K562 (cell line): Measurements from ENCODE around the gene TRAF7. TPM values are rescaled to one million over a fixed set of nuclear protein-coding genes. Genes with fewer than 3 reads are reported as not detected.
A peak's percentile ranks its signal among the peaks of the same experiment; 100 is the strongest.

Experiments
- GATAD2B ChIP-seq: fragments of 450-650 bp; IDR thresholded peaks from 2 replicates; pipeline ENCODE4 v1.6.1; 2017; ENCODE audit warnings: mild to moderate bottlenecking, borderline replicate concordance
- HDAC6 ChIP-seq: IDR thresholded peaks from 2 replicates; pipeline ENCODE4 v1.6.1; 2012; ENCODE audit warnings: low read depth, mild to moderate bottlenecking, control low read depth, inconsistent platforms, low read length, moderate library complexity
- ZNF76 ChIP-seq: fragments of 250-450 bp; sonication (Bioruptor Pico); IDR thresholded peaks from 2 replicates; pipeline ENCODE4 v1.4.0; 2020; ENCODE audit warnings: mild to moderate bottlenecking, moderate library complexity, borderline replicate concordance
- ZNF830 ChIP-seq: fragments of 250-450 bp; sonication (Bioruptor Pico); IDR thresholded peaks from 2 replicates; pipeline ENCODE4 v1.5.0; 2021; ENCODE audit warnings: mild to moderate bottlenecking
- polyA plus RNA-seq, 8 experiments: library from polyadenylated mRNA; depleted of rRNA in 4 of 8; stranded (reverse) in 5 of 8; unstranded in 3 of 8; fragments of >200 nt; fragmentation: Nextera tagmentation in 2 of 8; fragmentation: Illumina TruSeq in 1 of 8; extraction: Ambion mirVana in 2 of 8; extraction: Trizol in 1 of 8; gene quantifications; 2 replicates each; pipeline versions ENCODE4 v1.2.1 to v1.2.3, GENCODE V29; 2011 to 2014; ENCODE audit warnings: inconsistent platforms in 1 of 8, missing spikeins in 1 of 8
- total RNA-seq, 7 experiments: library from RNA; depleted of rRNA in 6 of 7; stranded (reverse); fragments of >200 nt in 6 of 7; fragmentation: Illumina TruSeq in 2 of 7; extraction: Trizol in 2 of 7; gene quantifications; 2 replicates each; pipeline versions ENCODE4 v1.2.1 to v1.2.3, GENCODE V29; 2011 to 2021; ENCODE audit warnings: low replicate concordance in 1 of 7
- TF ChIP-seq, protein P1 (sequence below): fragments of 250-450 bp; sonication (Bioruptor Pico); IDR thresholded peaks from 2 replicates; pipeline ENCODE4 v1.5.0; 2020; ENCODE audit warnings: mild to moderate bottlenecking
- TF ChIP-seq, protein P2 (sequence below): fragments of 450-650 bp; IDR thresholded peaks from 2 replicates; pipeline ENCODE4 v1.6.1; 2017; ENCODE audit warnings: antibody characterized with exemption, mild to moderate bottlenecking

Gene TRAF7
- total and polyA plus RNA-seq, 9 of the 15 experiments (the other 6 are each of a cell fraction or from before 2014, with no cell fraction given), result 1.1 to 113 (median 41.6) TPM

DNA sequence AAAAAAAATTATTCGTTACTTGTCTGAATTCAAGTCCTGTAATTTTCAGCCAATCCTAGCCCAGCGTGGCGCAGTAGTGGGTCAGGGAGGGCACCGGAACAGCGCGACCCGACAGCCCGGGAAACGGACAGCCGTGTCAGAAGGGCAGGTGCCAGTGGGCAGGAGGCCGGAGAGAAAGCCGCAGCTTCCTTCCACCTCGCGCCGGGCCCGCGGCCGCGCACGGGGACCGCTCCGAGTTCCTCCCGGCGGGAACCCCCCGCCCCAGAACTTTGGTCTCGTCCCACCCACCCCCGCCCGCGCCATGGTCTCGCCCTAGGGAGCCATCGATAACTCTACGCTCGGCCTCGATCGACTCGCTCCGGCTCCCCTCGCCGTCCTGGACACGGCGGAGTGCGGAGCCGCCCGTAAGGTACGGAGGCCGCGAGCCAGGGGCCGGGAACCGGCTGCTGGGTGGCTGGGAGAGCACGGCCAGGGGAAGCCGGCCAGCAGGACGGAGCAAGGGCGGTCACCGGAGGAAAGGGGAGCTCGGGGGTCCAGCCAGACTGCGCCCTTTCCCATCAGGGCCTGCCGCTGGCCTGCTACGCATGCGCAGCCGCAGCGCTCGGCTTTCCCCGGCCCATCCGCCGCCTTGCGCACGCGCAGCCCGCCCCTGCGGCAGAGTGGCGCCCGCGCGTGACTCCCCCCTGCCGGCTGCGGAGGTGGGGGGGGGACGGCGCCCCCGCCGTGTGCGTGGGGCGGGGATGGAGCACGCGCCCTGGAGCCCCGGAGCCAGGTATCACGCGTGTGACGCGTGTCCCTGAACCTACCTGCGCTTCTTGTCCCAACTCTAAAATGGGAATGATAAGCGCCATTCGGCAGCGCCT is 49.8 kb downstream of the TRAF7 start, which contains the start of gene MLST8 (continued):
- TF ChIP-seq HDAC6 (no peak), GATAD2B (peak; percentile 98), ZNF76 (CRISPR knock-in tag) (0 out of 2 replicates have a peak, but pooled peaks have one; percentile 23), ZNF830 (CRISPR knock-in tag) (no peak)
- TF ChIP-seq, protein P1, sequence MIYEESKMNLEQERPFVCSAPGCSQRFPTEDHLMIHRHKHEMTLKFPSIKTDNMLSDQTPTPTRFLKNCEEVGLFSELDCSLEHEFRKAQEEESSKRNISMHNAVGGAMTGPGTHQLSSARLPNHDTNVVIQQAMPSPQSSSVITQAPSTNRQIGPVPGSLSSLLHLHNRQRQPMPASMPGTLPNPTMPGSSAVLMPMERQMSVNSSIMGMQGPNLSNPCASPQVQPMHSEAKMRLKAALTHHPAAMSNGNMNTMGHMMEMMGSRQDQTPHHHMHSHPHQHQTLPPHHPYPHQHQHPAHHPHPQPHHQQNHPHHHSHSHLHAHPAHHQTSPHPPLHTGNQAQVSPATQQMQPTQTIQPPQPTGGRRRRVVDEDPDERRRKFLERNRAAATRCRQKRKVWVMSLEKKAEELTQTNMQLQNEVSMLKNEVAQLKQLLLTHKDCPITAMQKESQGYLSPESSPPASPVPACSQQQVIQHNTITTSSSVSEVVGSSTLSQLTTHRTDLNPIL, result no peak
- TF ChIP-seq, protein P2, sequence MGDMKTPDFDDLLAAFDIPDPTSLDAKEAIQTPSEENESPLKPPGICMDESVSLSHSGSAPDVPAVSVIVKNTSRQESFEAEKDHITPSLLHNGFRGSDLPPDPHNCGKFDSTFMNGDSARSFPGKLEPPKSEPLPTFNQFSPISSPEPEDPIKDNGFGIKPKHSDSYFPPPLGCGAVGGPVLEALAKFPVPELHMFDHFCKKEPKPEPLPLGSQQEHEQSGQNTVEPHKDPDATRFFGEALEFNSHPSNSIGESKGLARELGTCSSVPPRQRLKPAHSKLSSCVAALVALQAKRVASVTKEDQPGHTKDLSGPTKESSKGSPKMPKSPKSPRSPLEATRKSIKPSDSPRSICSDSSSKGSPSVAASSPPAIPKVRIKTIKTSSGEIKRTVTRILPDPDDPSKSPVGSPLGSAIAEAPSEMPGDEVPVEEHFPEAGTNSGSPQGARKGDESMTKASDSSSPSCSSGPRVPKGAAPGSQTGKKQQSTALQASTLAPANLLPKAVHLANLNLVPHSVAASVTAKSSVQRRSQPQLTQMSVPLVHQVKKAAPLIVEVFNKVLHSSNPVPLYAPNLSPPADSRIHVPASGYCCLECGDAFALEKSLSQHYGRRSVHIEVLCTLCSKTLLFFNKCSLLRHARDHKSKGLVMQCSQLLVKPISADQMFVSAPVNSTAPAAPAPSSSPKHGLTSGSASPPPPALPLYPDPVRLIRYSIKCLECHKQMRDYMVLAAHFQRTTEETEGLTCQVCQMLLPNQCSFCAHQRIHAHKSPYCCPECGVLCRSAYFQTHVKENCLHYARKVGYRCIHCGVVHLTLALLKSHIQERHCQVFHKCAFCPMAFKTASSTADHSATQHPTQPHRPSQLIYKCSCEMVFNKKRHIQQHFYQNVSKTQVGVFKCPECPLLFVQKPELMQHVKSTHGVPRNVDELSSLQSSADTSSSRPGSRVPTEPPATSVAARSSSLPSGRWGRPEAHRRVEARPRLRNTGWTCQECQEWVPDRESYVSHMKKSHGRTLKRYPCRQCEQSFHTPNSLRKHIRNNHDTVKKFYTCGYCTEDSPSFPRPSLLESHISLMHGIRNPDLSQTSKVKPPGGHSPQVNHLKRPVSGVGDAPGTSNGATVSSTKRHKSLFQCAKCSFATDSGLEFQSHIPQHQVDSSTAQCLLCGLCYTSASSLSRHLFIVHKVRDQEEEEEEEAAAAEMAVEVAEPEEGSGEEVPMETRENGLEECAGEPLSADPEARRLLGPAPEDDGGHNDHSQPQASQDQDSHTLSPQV, result no peak; the same call in 1 of the 2 replicates
